Stomach smooth muscle (tissue), 2 donors: ENCODE data around the gene FANCC.

Experiments
- H3K27ac ChIP-seq: one replicate; pipeline ENCODE4 v1.7.0; 2013; ENCODE audit warnings: mild to moderate bottlenecking, low read length, inconsistent platforms
- H3K27me3 ChIP-seq, 2 donors: one replicate each; pipeline ENCODE4 v1.7.0; 2013; ENCODE audit warnings: low read length in 2 of 2; ENCODE audit not compliant: insufficient read depth in 2 of 2, control insufficient read depth in 1 of 2
- H3K36me3 ChIP-seq, 2 donors: one replicate each; pipeline ENCODE4 v1.7.0; 2013; ENCODE audit warnings: low read length in 2 of 2; ENCODE audit not compliant: control insufficient read depth in 2 of 2, insufficient read depth in 2 of 2
- H3K4me1 ChIP-seq: one replicate; pipeline ENCODE4 v1.7.0; 2013; ENCODE audit warnings: low read length; ENCODE audit not compliant: control insufficient read depth, insufficient read depth
- H3K4me3 ChIP-seq, 2 donors: one replicate each; pipeline ENCODE4 v1.7.0; 2013; ENCODE audit warnings: low read length in 2 of 2
- H3K9ac ChIP-seq, 2 donors: one replicate each; pipeline ENCODE4 v1.7.0; 2013; ENCODE audit warnings: low read length in 2 of 2, mild to moderate bottlenecking in 1 of 2
- H3K9me3 ChIP-seq, 2 donors: one replicate each; pipeline ENCODE4 v1.7.0; 2013; ENCODE audit warnings: low read length in 2 of 2; ENCODE audit not compliant: control insufficient read depth in 2 of 2
- donor health status: healthy.
- donor health status: Pancreatic carcinoma.

Gene FANCC

DNA sequence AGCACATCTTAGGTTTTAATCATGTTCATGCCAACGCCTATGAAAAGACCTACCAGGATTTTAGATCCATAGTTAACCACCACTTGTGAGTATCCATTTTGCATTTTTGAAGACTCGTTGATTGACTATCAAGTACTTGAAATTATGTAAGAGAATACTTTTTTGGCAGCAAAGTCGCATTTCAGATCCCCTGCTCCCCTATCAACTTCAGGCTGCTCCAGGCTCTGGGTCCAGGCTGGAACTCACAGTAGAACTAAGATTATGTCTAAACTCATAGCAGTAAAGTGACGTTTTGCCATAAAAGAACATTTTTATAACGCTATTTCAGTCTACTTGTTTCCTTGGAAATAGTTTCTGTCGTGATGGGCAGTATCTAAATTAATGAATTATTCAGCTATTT lies 267.7 kb downstream of the FANCC start:
- Histone ChIP-seq H3K9ac (peak overlapping the region; percentile 30 to 39), H3K36me3 (peaks cover 0 to 1% of the 10 kb centered on the region in 2 donors), H3K4me3 (peak overlapping the region; percentile 54 to 82), H3K27me3 (no peaks in the 10 kb centered on the region), H3K9me3 (no peaks in the 10 kb centered on the region), H3K27ac (peak overlapping the region; percentile 69), H3K4me1 (peaks cover 20% of the 10 kb centered on the region)
